ENCODE results near the gene GJA4.

DNA sequence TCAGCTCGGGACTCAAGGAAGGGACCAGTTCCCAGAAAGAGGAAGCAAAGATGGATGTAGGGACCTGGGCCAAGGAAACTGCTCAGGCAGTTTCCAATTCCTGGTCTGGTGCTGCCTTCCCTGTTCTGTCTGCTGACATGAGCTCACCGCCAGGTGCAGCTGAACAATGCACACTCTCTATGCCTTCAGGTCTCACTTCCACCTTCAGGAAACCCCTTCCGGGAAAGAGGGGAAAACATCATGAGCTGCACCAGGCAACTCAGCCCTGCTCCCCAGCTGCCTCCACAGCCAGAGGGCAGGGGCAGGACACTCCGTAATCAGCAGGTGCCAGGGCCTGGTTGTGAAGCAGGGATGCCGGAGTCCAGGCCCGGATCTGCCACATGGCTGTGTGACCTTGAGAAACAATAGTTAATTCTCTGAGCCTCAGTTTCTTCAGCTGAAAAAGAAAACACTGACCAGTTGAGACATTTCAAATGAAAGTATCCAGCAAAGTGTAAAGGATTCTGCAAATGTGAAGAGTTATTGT is 39.0 kb downstream of the GJA4 start:
- no peak for TF ChIP-seq CTCF (IDR thresholded peaks at IDR 0.05 in 4 of 5, conservative IDR thresholded peaks at IDR 0.05 in 1 of 5)
- TF ChIP-seq POLR2A (IDR thresholded peaks at IDR 0.05): no peak

Measured in gastrocnemius medialis (tissue), 4 donors.